ENCODE data around the gene TRAF3.

Gene TRAF3

GRCh38 chr14:102943454-102943853 is 166.2 kb downstream of the TRAF3 start:
- Histone ChIP-seq H3K4me3 (ENCODE audit: insufficient read depth, low read depth, low read length, poor library complexity, severe bottlenecking) (no peak overlapping the region), H3K9me3 (ENCODE audit: control insufficient read depth, low read length) (no peaks in the 10 kb centered on the region), H3K27ac (ENCODE audit: insufficient read depth, low read length, poor library complexity, severe bottlenecking) (no peak overlapping the region), H3K4me1 (ENCODE audit: control insufficient read depth, insufficient read depth, low read length, poor library complexity, severe bottlenecking) (peaks cover 4% of the 10 kb centered on the region), H3K27me3 (replicated peaks; ENCODE audit: control insufficient read depth, insufficient read depth, low read length, poor library complexity, severe bottlenecking) (no peaks in the 10 kb centered on the region), H3K36me3 (ENCODE audit: control insufficient read depth, insufficient read depth, low read length) (no peaks in the 10 kb centered on the region)
- DNase-seq = no peak

GRCh38 chr14:102943979-102944378 is 166.7 kb downstream of the TRAF3 start:
- no peak overlapping the region for H3K27ac ChIP-seq (ENCODE audit: insufficient read depth, low read length, poor library complexity, severe bottlenecking)
- no peaks in the 10 kb centered on the region for H3K9me3 ChIP-seq (ENCODE audit: control insufficient read depth, low read length)
- H3K27me3 ChIP-seq (replicated peaks; ENCODE audit: control insufficient read depth, insufficient read depth, low read length, poor library complexity, severe bottlenecking) = no peaks in the 10 kb centered on the region
- H3K4me1 ChIP-seq (ENCODE audit: control insufficient read depth, insufficient read depth, low read length, poor library complexity, severe bottlenecking) = peaks cover 8% of the 10 kb centered on the region
- no peak overlapping the region for H3K4me3 ChIP-seq (ENCODE audit: insufficient read depth, low read depth, low read length, poor library complexity, severe bottlenecking)
- no peaks in the 10 kb centered on the region for H3K36me3 ChIP-seq (ENCODE audit: control insufficient read depth, insufficient read depth, low read length)
- no peak for DNase-seq

- no peak for DNase-seq
- Histone ChIP-seq H3K27ac (ENCODE audit: insufficient read depth, low read length, poor library complexity, severe bottlenecking) (no peak overlapping the region), H3K27me3 (replicated peaks; ENCODE audit: control insufficient read depth, insufficient read depth, low read length, poor library complexity, severe bottlenecking) (no peaks in the 10 kb centered on the region), H3K4me3 (ENCODE audit: insufficient read depth, low read depth, low read length, poor library complexity, severe bottlenecking) (no peak overlapping the region), H3K9me3 (ENCODE audit: control insufficient read depth, low read length) (no peaks in the 10 kb centered on the region), H3K36me3 (ENCODE audit: control insufficient read depth, insufficient read depth, low read length) (no peaks in the 10 kb centered on the region), H3K4me1 (ENCODE audit: control insufficient read depth, insufficient read depth, low read length, poor library complexity, severe bottlenecking) (peaks cover 11% of the 10 kb centered on the region)
These were observed 167.4 kb downstream of the TRAF3 start for GRCh38 chr14:102944448-102945330.

GRCh38 chr14:102945346-102946130 is 168.3 kb downstream of the TRAF3 start:
- H3K36me3 ChIP-seq (ENCODE audit: control insufficient read depth, insufficient read depth, low read length) = no peaks in the 10 kb centered on the region
- no peaks in the 10 kb centered on the region for H3K27me3 ChIP-seq (replicated peaks; ENCODE audit: control insufficient read depth, insufficient read depth, low read length, poor library complexity, severe bottlenecking)
- no peaks in the 10 kb centered on the region for H3K9me3 ChIP-seq (ENCODE audit: control insufficient read depth, low read length)
- H3K27ac ChIP-seq (ENCODE audit: insufficient read depth, low read length, poor library complexity, severe bottlenecking) = no peak overlapping the region
- no peak overlapping the region for H3K4me3 ChIP-seq (ENCODE audit: insufficient read depth, low read depth, low read length, poor library complexity, severe bottlenecking)
- H3K4me1 ChIP-seq (ENCODE audit: control insufficient read depth, insufficient read depth, low read length, poor library complexity, severe bottlenecking) = peaks cover 11% of the 10 kb centered on the region
- no peak for DNase-seq

- H3K4me3 ChIP-seq (ENCODE audit: insufficient read depth, low read depth, low read length, poor library complexity, severe bottlenecking) = no peak overlapping the region
- H3K9me3 ChIP-seq (ENCODE audit: control insufficient read depth, low read length) = no peaks in the 10 kb centered on the region
- H3K36me3 ChIP-seq (ENCODE audit: control insufficient read depth, insufficient read depth, low read length) = no peaks in the 10 kb centered on the region
- peaks cover 11% of the 10 kb centered on the region for H3K4me1 ChIP-seq (ENCODE audit: control insufficient read depth, insufficient read depth, low read length, poor library complexity, severe bottlenecking)
- DNase-seq = no peak
- no peaks in the 10 kb centered on the region for H3K27me3 ChIP-seq (replicated peaks; ENCODE audit: control insufficient read depth, insufficient read depth, low read length, poor library complexity, severe bottlenecking)
- no peak overlapping the region for H3K27ac ChIP-seq (ENCODE audit: insufficient read depth, low read length, poor library complexity, severe bottlenecking)
These were observed 170.3 kb downstream of the TRAF3 start for GRCh38 chr14:102947321-102948103.

- Histone ChIP-seq H3K4me3 (ENCODE audit: insufficient read depth, low read depth, low read length, poor library complexity, severe bottlenecking) (no peak overlapping the region), H3K27me3 (replicated peaks; ENCODE audit: control insufficient read depth, insufficient read depth, low read length, poor library complexity, severe bottlenecking) (no peaks in the 10 kb centered on the region), H3K27ac (ENCODE audit: insufficient read depth, low read length, poor library complexity, severe bottlenecking) (no peak overlapping the region), H3K4me1 (ENCODE audit: control insufficient read depth, insufficient read depth, low read length, poor library complexity, severe bottlenecking) (peaks cover 11% of the 10 kb centered on the region), H3K9me3 (ENCODE audit: control insufficient read depth, low read length) (no peaks in the 10 kb centered on the region), H3K36me3 (ENCODE audit: control insufficient read depth, insufficient read depth, low read length) (no peaks in the 10 kb centered on the region)
- DNase-seq = no peak
These were observed 171.4 kb downstream of the TRAF3 start for GRCh38 chr14:102948698-102949061.

- H3K4me3 ChIP-seq (ENCODE audit: insufficient read depth, low read depth, low read length, poor library complexity, severe bottlenecking) = no peak overlapping the region
- H3K27me3 ChIP-seq (replicated peaks; ENCODE audit: control insufficient read depth, insufficient read depth, low read length, poor library complexity, severe bottlenecking) = no peaks in the 10 kb centered on the region
- peaks cover 11% of the 10 kb centered on the region for H3K4me1 ChIP-seq (ENCODE audit: control insufficient read depth, insufficient read depth, low read length, poor library complexity, severe bottlenecking)
- H3K36me3 ChIP-seq (ENCODE audit: control insufficient read depth, insufficient read depth, low read length) = no peaks in the 10 kb centered on the region
- H3K9me3 ChIP-seq (ENCODE audit: control insufficient read depth, low read length) = no peaks in the 10 kb centered on the region
- H3K27ac ChIP-seq (ENCODE audit: insufficient read depth, low read length, poor library complexity, severe bottlenecking) = no peak overlapping the region
- no peak for DNase-seq
These were observed 172.0 kb downstream of the TRAF3 start for GRCh38 chr14:102949062-102949800.

- Histone ChIP-seq H3K27ac (ENCODE audit: insufficient read depth, low read length, poor library complexity, severe bottlenecking) (no peak overlapping the region), H3K9me3 (ENCODE audit: control insufficient read depth, low read length) (no peaks in the 10 kb centered on the region), H3K4me3 (ENCODE audit: insufficient read depth, low read depth, low read length, poor library complexity, severe bottlenecking) (no peak overlapping the region), H3K4me1 (ENCODE audit: control insufficient read depth, insufficient read depth, low read length, poor library complexity, severe bottlenecking) (peaks cover 11% of the 10 kb centered on the region), H3K36me3 (ENCODE audit: control insufficient read depth, insufficient read depth, low read length) (no peaks in the 10 kb centered on the region), H3K27me3 (replicated peaks; ENCODE audit: control insufficient read depth, insufficient read depth, low read length, poor library complexity, severe bottlenecking) (no peaks in the 10 kb centered on the region)
- no peak for DNase-seq
These were observed 172.7 kb downstream of the TRAF3 start for GRCh38 chr14:102949801-102950451.

GRCh38 chr14:102951034-102951433 is 173.8 kb downstream of the TRAF3 start:
- no peaks in the 10 kb centered on the region for H3K27me3 ChIP-seq (replicated peaks; ENCODE audit: control insufficient read depth, insufficient read depth, low read length, poor library complexity, severe bottlenecking)
- no peak overlapping the region for H3K27ac ChIP-seq (ENCODE audit: insufficient read depth, low read length, poor library complexity, severe bottlenecking)
- no peak overlapping the region for H3K4me3 ChIP-seq (ENCODE audit: insufficient read depth, low read depth, low read length, poor library complexity, severe bottlenecking)
- H3K36me3 ChIP-seq (ENCODE audit: control insufficient read depth, insufficient read depth, low read length) = no peaks in the 10 kb centered on the region
- no peak for DNase-seq
- no peaks in the 10 kb centered on the region for H3K9me3 ChIP-seq (ENCODE audit: control insufficient read depth, low read length)
- H3K4me1 ChIP-seq (ENCODE audit: control insufficient read depth, insufficient read depth, low read length, poor library complexity, severe bottlenecking) = peaks cover 11% of the 10 kb centered on the region

Data from effector memory CD4-positive, alpha-beta T cell (primary cell).